Epithelial cell of prostate (primary cell): ENCODE data around the gene CBX7.

Experiments
- DNase-seq: peaks from one replicate; pipeline ENCODE4 v3.0.0-alpha.2; 2011; ENCODE audit warnings: low read depth, low spot score
- H3K27ac ChIP-seq: fragments of 450-650 bp; 2 replicates; pipeline ENCODE4 v1.5.1; 2017; ENCODE audit warnings: mild to moderate bottlenecking

CBX7 gene

DNA sequence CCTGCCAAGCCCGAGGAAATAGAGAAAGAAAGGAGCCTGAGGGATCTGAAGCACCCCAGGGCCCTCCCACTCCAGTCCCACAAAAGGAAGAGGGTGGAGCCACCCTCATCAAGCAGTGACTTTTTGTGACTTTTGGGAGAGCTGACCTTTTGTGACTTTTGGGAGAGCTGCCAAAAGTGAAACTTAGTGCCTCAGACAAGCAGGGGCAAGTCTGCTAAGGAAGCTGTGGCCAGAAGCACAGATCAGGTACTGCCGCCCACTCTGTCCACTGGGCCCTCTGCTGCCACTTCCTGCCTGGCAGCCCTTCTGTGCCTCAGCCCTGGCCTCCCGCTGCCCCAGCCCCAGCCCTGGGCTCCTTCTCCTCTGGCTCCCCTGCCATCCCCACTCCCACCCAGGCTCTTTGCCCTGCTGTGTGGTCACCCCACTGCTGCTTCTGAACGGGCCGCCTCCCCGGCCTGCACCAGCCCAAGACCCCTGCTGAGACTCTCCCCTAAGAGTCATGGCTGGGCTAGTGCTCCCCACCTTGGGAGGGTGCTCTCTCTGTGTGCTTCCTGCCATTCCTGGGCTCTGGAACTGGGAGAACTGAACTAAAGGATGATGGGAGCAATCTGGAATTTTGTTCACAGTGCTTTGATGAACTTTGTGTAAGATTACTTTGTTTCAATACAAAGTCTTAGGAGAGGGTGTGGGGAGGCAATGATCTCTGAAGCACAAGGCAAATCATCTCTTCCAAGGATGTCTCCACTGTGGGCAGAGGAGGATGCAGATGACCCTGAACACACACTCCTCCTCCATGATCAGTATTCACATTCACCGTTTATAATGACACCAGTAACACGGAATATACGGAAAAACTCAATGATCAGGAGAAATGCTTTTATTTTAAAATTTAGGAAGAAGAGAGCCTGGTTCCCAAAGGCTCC lies 55.1 kb downstream of the CBX7 start, which contains the start of gene APOBEC3H:
TSS of gene APOBEC3H (plus strand) at position 147 of the 923 bp plus-strand sequence. CDS start 3,035 bp downstream, outside the sequence.
- peak; percentile 36 for DNase-seq
- H3K27ac ChIP-seq = peak within 1 kb of the TSS; percentile 81

DNA sequence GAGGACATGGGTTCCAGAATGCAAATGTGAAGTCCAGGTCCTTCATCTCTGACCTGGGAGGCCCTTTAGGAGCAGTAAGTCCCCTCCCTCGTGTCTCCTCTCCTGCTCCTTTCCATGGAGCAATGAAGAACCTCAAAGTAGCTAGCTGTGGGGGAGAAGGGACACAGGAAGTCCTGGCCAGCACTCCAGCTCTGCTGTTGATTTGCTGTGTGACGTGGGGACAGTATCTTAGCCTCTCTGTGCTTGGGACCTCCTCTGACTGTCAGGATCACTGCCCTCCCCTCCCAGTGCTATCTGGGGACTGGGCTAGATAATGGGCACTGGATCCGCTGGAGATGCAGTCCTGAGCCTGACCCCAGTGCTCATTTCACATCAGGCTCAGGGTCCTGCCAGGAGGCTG lies 56.5 kb downstream of the CBX7 start:
- DNase-seq = no peak
- H3K27ac ChIP-seq = no peak overlapping the region

DNA sequence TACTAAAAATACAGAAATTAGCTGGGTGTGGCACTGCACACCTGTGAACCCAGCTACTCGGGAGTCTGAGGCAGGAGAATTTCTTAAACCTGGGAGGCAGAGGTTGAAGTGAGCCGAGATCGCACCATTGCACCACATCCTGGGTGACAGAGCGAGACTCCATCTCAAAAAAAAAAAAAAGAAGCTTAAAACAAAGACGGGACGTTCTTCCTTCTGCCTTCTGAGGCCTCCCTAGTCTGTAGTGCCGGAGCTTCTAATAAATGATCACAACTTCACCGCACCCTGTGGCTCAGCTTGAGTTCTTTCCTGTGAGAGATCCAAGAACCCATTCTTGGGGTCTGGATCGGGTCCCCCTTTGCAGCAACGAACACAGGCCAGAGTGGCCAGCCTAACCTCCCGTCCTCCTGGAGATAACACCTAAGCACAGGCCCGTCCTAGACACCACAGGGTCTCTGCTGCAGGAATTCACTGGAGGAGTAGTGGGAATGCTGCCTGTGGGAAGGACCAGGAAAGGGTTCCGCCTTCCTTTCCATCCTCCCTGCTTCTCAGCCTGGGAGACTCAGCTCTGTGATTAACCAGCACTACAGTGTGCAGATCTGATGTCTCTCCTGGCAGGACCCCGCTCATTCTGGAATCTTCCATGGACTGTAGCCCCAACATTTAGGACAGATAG lies 57.6 kb downstream of the CBX7 start:
- DNase-seq = no peak
- no peak overlapping the region for H3K27ac ChIP-seq

DNA sequence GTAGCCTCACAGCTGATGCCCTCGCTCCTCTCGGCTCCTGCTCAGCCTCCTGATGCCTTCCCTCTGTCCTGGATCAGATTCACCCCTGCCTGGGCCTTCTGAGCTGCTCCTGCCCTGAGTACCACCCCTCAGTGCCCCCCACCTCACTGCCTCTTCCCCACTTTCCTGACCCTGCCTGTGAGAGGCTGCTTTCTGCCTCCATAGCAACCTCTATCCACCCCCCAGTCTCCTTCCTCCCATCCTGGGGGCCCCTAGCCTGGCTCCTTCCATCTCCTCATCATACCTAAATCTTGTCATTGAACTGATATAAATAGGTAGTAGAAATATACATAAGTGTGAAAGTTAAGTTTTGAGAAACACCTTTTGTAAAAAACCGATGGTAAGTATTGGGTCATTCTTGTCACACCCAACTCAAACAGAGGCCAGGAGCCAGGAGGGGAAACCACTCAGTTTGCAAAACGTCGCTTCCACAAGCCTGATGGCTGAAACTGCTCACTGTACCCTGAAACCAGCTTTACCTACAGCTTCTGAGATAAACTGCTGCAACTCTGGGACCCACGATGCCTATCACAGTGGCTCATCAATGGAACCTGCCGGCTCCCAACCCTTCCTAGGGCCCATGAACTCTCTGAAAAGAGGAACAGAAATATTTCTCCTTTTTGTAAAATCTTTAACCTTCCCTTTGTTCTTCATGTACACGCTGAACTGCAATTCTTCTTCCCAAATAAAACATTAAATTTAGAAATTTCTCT lies 60.2 kb downstream of the CBX7 start:
- no peak for DNase-seq
- H3K27ac ChIP-seq = no peak overlapping the region

DNA sequence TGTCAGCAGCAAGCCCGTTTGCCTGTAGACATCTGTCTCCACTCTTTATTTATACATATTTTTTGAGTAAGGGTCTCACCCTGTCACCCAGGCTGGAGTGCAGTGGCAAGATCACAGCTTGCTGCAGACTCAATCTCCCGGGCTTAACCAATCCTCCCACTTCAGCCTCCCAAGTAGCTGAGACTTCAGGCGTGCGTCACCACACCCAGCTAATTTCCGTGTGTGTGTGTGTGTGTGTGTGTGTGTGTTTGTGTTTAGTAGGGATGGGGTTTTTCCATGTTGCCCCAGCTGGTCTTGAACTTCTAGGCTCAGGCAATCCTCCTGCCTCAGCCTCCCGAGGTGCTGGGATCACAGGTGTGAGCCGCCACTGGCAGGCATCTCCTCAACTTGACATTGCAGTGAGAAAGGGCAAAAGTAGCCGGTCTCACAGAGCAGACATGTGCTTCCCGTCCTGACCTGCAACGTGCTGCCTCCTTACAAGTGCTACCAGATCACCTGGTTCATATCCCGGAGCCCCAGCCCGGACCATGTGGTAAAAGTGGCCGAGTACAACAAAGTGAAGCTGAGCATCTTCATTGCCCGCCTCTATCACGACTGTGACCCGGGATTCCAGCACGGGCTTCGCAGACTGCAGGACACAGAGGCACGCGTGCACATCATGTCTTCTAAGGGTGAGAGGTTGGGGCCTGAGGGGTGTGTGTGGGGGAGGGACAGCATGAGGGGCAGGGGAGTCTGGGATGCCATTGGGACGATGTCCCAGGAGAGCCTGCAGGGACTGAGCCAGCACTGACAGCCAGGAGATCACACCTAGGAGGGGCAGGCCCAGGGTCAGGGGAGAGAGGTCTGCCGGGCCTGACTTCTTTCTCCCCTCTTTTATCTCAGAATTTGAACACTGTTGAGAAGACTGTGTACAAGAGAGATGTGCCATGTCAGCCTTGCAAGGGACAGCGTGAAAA lies 61.1 kb downstream of the CBX7 start:
- no peak for DNase-seq
- H3K27ac ChIP-seq = peak overlapping the region; percentile 68

DNA sequence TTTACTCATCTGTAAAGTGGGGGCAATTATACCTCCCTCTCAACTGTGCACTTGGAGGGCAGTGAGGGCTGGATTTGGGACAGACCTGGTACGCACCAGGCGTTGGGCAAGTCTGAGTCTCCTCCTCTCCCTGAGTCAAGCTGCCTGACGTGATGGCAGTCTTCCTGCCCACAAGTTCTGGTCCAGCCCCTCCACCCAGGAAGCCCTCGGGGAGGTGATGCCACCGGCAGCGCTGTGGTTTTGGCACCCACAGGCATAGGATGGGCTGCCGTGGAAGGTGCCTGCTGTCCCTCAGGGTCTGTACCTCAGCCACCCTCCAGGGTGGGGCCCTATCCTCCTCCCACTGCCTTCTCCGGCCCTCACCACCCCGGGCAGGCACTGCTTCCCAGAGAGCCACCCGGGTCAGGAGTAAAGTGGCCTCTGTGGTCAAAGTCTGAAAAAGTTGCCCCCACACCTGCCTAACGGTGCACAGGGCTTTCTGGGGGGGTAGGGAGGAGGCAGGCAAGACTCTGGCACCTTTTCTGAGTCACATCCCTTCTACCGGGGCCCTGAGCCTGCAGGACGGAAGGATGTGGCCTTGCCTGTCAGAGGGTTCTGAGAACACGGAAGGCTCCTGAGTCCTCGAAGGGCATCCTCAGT lies 61.9 kb downstream of the CBX7 start:
- peak overlapping the region; percentile 68 for H3K27ac ChIP-seq
- peak; percentile 70 for DNase-seq

DNA sequence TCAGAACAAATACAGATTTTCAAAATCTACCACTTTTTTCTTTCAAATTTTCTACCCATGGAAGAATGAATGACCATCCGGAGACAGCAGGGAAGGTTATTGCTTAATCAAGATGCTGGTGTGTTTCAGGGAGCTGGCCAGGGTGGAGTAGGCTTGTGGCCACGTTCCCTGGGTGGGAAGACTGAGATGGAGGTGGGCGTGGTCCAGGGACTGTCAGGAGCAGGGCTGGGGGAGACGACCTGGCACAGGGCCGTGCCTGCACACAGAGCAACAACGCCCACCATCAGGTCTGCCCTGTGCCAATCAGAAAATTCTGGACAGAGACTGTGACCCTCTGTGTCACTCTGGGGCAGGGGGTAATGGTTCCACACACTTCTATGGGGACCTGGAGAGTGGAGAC lies 62.6 kb downstream of the CBX7 start:
- no peak for DNase-seq
- H3K27ac ChIP-seq = peak overlapping the region; percentile 68

DNA sequence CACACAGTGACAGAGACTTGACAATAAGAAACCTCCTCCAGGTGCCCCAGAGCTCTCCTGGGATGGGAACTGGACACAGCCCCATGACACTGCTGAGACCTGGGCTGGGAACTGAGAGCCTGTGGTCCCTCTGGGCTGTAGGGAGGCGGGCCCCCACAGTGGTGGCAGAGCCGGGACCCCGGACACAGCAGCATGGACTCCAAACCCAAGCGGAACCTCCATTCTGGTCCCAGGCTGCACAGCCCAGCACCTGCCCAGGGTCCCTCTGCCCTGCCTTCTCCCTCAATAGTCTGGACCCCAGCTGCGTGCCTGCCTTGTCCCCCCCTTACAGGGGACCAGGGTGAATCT lies 63.8 kb downstream of the CBX7 start:
- DNase-seq = no peak
- no peak overlapping the region for H3K27ac ChIP-seq

DNA sequence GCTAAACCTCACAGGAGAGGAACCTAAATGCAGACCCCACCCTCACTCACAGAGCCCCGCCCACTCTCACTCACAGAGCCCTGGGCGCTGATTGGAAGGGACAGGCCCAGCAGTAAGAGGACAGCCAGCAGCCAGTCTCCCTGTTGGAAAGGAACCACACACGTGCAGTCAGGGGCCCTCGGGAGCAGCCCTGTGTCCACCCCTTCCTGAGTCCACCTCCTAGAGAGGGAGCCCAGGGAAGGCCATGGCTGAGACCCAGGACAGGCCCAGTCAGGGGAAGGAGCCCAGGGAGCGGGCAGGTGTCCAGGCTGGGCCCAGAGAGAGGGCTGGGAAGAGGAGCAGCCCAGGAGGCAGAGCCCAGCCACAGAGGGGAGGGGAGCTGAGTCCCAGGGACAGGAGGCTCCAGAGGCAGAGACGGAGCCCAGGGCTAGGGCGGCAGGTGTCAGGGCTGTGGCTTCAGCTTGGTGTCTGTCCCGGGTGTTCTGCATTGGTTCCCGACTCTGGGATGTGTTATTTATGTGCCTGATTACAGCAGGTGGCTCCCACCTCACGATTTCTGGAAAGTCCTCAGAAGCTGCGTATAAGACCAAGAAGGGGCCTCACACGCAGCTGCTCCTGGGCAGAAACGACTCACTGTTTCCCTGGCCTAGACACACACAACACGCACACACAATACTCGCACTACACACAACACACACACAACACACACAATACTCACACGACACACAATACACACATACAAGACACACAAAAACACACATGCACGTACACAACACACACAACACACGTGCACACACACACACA lies 64.4 kb downstream of the CBX7 start:
- no peak for DNase-seq
- H3K27ac ChIP-seq = no peak overlapping the region

DNA sequence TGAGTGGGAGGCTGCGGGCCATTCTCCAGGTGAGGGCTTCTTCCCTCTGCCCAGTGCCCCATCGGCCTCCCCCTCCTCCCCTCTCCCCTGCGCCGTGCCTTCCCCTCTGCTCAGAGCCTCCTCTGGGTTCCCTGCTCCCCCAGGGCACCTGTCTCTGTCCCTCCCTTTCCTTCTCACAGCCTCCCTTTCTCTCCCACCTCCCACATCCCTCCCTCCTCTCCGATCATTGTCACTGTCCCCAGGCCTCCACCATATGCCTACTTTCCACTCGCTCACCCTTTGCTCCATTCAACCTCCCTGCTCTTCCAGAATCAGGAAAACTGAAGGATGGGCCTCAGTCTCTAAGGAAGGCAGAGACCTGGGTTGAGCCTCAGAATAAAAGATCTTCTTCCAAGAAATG lies 65.4 kb downstream of the CBX7 start:
- no peak overlapping the region for H3K27ac ChIP-seq
- DNase-seq = no peak

DNA sequence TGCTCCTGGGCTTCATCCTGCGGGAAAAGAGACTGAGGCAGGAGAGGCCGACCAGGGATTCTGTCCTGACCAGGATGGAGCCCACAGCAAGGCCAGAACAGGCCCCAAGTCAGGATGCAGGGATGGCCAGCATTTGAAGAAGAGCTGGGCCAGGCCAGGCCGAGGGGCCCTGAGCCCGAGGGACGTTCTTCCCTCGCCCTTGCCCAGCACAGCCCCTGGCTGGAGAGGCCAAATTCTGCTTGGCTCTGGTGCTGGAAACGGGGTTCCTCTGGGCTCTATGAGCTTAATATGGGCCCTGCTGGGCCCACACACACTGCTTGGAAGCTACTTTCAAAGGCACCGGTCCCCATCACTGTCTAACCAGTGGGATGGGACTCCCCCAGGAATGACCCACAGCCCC lies 67.8 kb downstream of the CBX7 start:
- no peak overlapping the region for H3K27ac ChIP-seq
- no peak for DNase-seq

DNA sequence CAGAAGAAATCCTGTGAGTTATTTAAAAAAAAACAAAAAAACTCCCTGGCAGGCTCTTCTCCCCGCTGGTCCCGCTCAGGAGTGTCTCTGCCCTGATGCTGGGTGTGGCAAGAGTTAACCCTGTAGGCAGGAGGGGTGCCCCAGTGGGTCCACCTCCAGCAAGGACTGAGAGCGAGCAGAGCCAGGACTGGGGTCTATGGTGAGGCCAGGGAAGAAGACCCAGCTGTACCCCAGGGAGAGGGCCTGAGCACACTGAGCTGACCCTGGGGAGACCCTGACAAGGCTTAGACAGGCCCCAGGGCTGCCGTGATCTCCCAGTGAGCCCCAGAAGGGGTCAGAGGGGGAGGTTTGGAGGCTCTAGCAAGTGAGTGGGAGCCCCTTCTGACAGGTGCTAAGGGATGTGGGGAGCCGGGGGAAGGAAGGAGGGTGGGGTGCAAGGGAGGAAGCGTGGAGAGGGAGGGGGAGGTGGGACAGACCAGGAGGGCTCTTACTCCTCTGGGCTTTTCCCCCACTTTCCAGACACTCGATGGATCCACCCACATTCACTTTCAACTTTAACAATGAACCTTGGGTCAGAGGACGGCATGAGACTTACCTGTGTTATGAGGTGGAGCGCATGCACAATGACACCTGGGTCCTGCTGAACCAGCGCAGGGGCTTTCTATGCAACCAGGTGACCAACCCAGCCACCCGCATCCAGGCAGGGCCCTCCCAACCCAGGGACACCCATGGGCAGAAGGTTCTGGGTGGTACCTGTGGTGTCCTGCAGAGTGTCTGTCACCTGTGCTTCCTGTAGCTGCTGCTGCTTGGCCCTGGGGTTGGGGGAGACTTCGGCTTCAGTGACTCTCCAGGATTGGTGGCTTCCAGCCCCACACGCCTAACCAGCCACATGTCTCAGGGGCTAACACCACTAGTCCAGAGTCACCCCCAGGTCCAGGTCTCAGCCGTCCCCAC lies 69.0 kb downstream of the CBX7 start:
- H3K27ac ChIP-seq = no peak overlapping the region

DNA sequence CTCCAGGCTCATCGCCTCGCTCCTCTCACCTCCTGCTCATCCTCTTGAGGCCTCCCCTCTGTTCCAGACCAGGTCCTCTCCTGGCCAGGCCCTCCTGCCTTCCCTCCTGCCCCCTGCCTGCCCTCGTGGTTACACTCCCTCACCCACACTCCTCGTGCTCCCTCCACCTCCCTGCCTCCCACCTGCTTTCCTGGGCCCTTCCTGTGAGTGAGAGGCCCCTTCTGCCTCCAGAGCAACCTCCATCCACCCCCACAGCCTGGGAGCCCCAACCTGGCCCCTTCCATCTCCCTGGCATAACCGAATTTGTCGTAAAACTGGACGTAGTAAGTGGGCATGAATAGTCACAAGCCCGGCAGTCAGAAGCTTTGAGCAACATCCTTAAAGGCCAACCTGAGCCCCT lies 70.9 kb downstream of the CBX7 start:
- no peak overlapping the region for H3K27ac ChIP-seq
- no peak for DNase-seq

More for the DNA sequence above, 69.0 kb downstream of the CBX7 start:
- no peak for DNase-seq

DNA sequence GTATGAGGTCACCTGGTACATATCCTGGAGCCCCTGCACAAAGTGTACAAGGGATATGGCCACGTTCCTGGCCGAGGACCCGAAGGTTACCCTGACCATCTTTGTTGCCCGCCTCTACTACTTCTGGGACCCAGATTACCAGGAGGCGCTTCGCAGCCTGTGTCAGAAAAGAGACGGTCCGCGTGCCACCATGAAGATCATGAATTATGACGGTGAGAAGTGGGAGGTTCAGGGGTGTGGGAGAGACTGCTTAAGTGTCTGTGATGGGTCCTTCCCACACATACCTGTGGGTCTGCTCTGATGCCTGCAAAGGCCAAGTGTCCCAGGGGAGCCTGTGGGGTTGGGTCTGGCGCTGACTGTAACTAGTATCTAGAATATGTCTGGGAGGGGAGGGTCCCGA lies 71.5 kb downstream of the CBX7 start:
- H3K27ac ChIP-seq = no peak overlapping the region
- DNase-seq = no peak
